ENCODE measurements around the gene CABP2.
"Not testable (repeated sequence)": the region's sequence is repeated elsewhere in the genome, so short reads cannot be mapped to it uniquely, and the experiment has no call there.

Gene CABP2

GRCh38 chr11:67489885-67490726, 33.1 kb downstream of the CABP2 start:
- no peak overlapping the region for H3K27ac ChIP-seq (ENCODE audit: low read length)
- no peaks in the 10 kb centered on the region for H3K27me3 ChIP-seq (ENCODE audit: insufficient read depth, low read length)
- no peaks in the 10 kb centered on the region for H3K4me1 ChIP-seq (ENCODE audit: insufficient read depth, low read length)
- no peaks in the 10 kb centered on the region for H3K9me3 ChIP-seq (ENCODE audit: insufficient read depth, low read depth, low read length)
- no peak overlapping the region for H3K9ac ChIP-seq (ENCODE audit: low read depth, low read length)
- H3K4me3 ChIP-seq (ENCODE audit: low read length) = no peak overlapping the region
- H3K36me3 ChIP-seq (ENCODE audit: insufficient read depth, low read depth, low read length) = peaks cover 12% of the 10 kb centered on the region

- H3K9me3 ChIP-seq (ENCODE audit: insufficient read depth, low read depth, low read length) = no peaks in the 10 kb centered on the region
- no peak overlapping the region for H3K9ac ChIP-seq (ENCODE audit: low read depth, low read length)
- no peak overlapping the region for H3K27ac ChIP-seq (ENCODE audit: low read length)
- H3K4me3 ChIP-seq (ENCODE audit: low read length) = no peak overlapping the region
- no peaks in the 10 kb centered on the region for H3K4me1 ChIP-seq (ENCODE audit: insufficient read depth, low read length)
- H3K36me3 ChIP-seq (ENCODE audit: insufficient read depth, low read depth, low read length) = peaks cover 12% of the 10 kb centered on the region
- H3K27me3 ChIP-seq (ENCODE audit: insufficient read depth, low read length) = no peaks in the 10 kb centered on the region; the same call in 1 of the 2 replicates
Measured at GRCh38 chr11:67489203-67489884, 33.9 kb downstream of the CABP2 start.

GRCh38 chr11:67486481-67487195, 36.6 kb downstream of the CABP2 start:
- no peak overlapping the region for H3K4me3 ChIP-seq (ENCODE audit: low read length)
- no peaks in the 10 kb centered on the region for H3K9me3 ChIP-seq (ENCODE audit: insufficient read depth, low read depth, low read length)
- no peak overlapping the region for H3K27ac ChIP-seq (ENCODE audit: low read length)
- H3K4me1 ChIP-seq (ENCODE audit: insufficient read depth, low read length) = no peaks in the 10 kb centered on the region
- no peak overlapping the region for H3K9ac ChIP-seq (ENCODE audit: low read depth, low read length)
- H3K36me3 ChIP-seq (ENCODE audit: insufficient read depth, low read depth, low read length) = peaks cover 3% of the 10 kb centered on the region; the same call in 1 of the 2 replicates
- peaks cover 10% of the 10 kb centered on the region for H3K27me3 ChIP-seq (ENCODE audit: insufficient read depth, low read length)

GRCh38 chr11:67485873-67486361, 37.3 kb downstream of the CABP2 start:
- H3K9ac ChIP-seq (ENCODE audit: low read depth, low read length); H3K4me1 ChIP-seq (ENCODE audit: insufficient read depth, low read length); H3K27ac ChIP-seq (ENCODE audit: low read length); H3K9me3 ChIP-seq (ENCODE audit: insufficient read depth, low read depth, low read length); H3K36me3 ChIP-seq (ENCODE audit: insufficient read depth, low read depth, low read length); H3K4me3 ChIP-seq (ENCODE audit: low read length): not testable (repeated sequence)
- peaks cover 10% of the 10 kb centered on the region for H3K27me3 ChIP-seq (ENCODE audit: insufficient read depth, low read length)

GRCh38 chr11:67484847-67485311, 38.4 kb downstream of the CABP2 start:
- no peaks in the 10 kb centered on the region for H3K9me3 ChIP-seq (ENCODE audit: insufficient read depth, low read depth, low read length)
- H3K27ac ChIP-seq (ENCODE audit: low read length) = no peak overlapping the region
- no peaks in the 10 kb centered on the region for H3K36me3 ChIP-seq (ENCODE audit: insufficient read depth, low read depth, low read length)
- H3K9ac ChIP-seq (ENCODE audit: low read depth, low read length) = no peak overlapping the region
- peaks cover 10% of the 10 kb centered on the region for H3K27me3 ChIP-seq (ENCODE audit: insufficient read depth, low read length)
- no peaks in the 10 kb centered on the region for H3K4me1 ChIP-seq (ENCODE audit: insufficient read depth, low read length)
- H3K4me3 ChIP-seq (ENCODE audit: low read length) = no peak overlapping the region

- no peaks in the 10 kb centered on the region for H3K36me3 ChIP-seq (ENCODE audit: insufficient read depth, low read depth, low read length)
- H3K4me3 ChIP-seq (ENCODE audit: low read length) = peak overlapping the region; percentile 69; the same call in 1 of the 2 replicates
- H3K27me3 ChIP-seq (ENCODE audit: insufficient read depth, low read length) = peaks cover 10% of the 10 kb centered on the region
- no peak overlapping the region for H3K27ac ChIP-seq (ENCODE audit: low read length)
- no peaks in the 10 kb centered on the region for H3K9me3 ChIP-seq (ENCODE audit: insufficient read depth, low read depth, low read length)
- no peak overlapping the region; the same call in 1 of the 2 replicates for H3K9ac ChIP-seq (ENCODE audit: low read depth, low read length)
- H3K4me1 ChIP-seq (ENCODE audit: insufficient read depth, low read length) = no peaks in the 10 kb centered on the region
Measured at GRCh38 chr11:67483831-67484665, 39.2 kb downstream of the CABP2 start.

- Histone ChIP-seq H3K9me3 (ENCODE audit: insufficient read depth, low read depth, low read length) (no peaks in the 10 kb centered on the region), H3K4me3 (ENCODE audit: low read length) (peak within 1 kb of the TSS; percentile 69), H3K27me3 (ENCODE audit: insufficient read depth, low read length) (peaks cover 10% of the 10 kb centered on the region), H3K27ac (ENCODE audit: low read length) (no peak within 1 kb of the TSS), H3K9ac (ENCODE audit: low read depth, low read length) (peak within 1 kb of the TSS; percentile 50; the same call in 1 of the 2 replicates), H3K36me3 (ENCODE audit: insufficient read depth, low read depth, low read length) (no peaks in the 10 kb centered on the region), H3K4me1 (ENCODE audit: insufficient read depth, low read length) (no peaks in the 10 kb centered on the region)
Measured at GRCh38 chr11:67482827-67483798, 40.1 kb downstream of the CABP2 start, which contains the start of gene AIP. Gene AIP, plus strand, starts transcription at chr11:67483026. Its CDS starts 133 bp downstream, at chr11:67483159.

GRCh38 chr11:67482275-67482826, 40.9 kb downstream of the CABP2 start:
- H3K27ac ChIP-seq (ENCODE audit: low read length) = no peak overlapping the region
- no peak overlapping the region for H3K9ac ChIP-seq (ENCODE audit: low read depth, low read length)
- no peaks in the 10 kb centered on the region for H3K9me3 ChIP-seq (ENCODE audit: insufficient read depth, low read depth, low read length)
- H3K4me1 ChIP-seq (ENCODE audit: insufficient read depth, low read length) = no peaks in the 10 kb centered on the region
- H3K27me3 ChIP-seq (ENCODE audit: insufficient read depth, low read length) = peaks cover 10% of the 10 kb centered on the region
- no peaks in the 10 kb centered on the region for H3K36me3 ChIP-seq (ENCODE audit: insufficient read depth, low read depth, low read length)
- H3K4me3 ChIP-seq (ENCODE audit: low read length) = peak overlapping the region; percentile 69

- H3K27ac ChIP-seq (ENCODE audit: low read length); H3K4me1 ChIP-seq (ENCODE audit: insufficient read depth, low read length); H3K4me3 ChIP-seq (ENCODE audit: low read length); H3K27me3 ChIP-seq (ENCODE audit: insufficient read depth, low read length); H3K36me3 ChIP-seq (ENCODE audit: insufficient read depth, low read depth, low read length); H3K9ac ChIP-seq (ENCODE audit: low read depth, low read length); H3K9me3 ChIP-seq (ENCODE audit: insufficient read depth, low read depth, low read length): not testable (repeated sequence)
Measured at GRCh38 chr11:67477344-67478050, 45.7 kb downstream of the CABP2 start.
